Erythroblast (primary cell): ENCODE measurements around the gene UBP1.

Source experiments
- GATA1 ChIP-seq: IDR thresholded peaks from 2 replicates; pipeline ENCODE4 v1.6.1; 2011; ENCODE audit warnings: low read depth, mild to moderate bottlenecking, control low read depth, low read length, moderate library complexity
- POLR2A ChIP-seq: IDR thresholded peaks from 2 replicates; pipeline ENCODE4 v1.6.1; 2011; ENCODE audit warnings: mild to moderate bottlenecking, low read length

GRCh38 chr3:33389908-33390307 is 50.3 kb downstream of the UBP1 start:
- TF ChIP-seq POLR2A (no peak), GATA1 (no peak)
